OCI-LY7 (cell line): ENCODE data around the gene AUNIP. TPM values are rescaled to one million over a fixed set of nuclear protein-coding genes. Genes with fewer than 3 reads are reported as not detected.

Experiments
- BruUV-seq: library from RNA; stranded (reverse); fragments of 400-500 nt; replicated peaks from 2 replicates; lab custom pipeline; 2021; lab: Mats Ljungman, UMichigan
- CTCF ChIA-PET: fragments of 300-600 bp; sonication (Branson Sonifier 250); formaldehyde crosslinking; loops from one replicate; lab custom pipeline; 2022; ENCODE audit warnings: antibody characterized with exemption; ENCODE audit not compliant: unreplicated experiment; lab: Charles Lee
- POLR2A ChIA-PET: fragments of 300-600 bp; sonication (Branson Sonifier 250); formaldehyde crosslinking; loops from one replicate; lab custom pipeline; 2022; ENCODE audit warnings: antibody characterized with exemption; lab: Charles Lee
- DNase-seq: peaks from one replicate; pipeline ENCODE4 v3.0.0-alpha.2; 2015; ENCODE audit warnings: low spot score
- H2AFZ ChIP-seq: fragments of 200-600 bp; sonication (generic), shearing (Covaris generic); 2 replicates; pipeline ENCODE4 v1.6.1; 2014; ENCODE audit warnings: mild to moderate bottlenecking, antibody characterized with exemption, low read length, moderate library complexity
- H3K27ac ChIP-seq: fragments of 200-600 bp; sonication (generic); 2 replicates; pipeline ENCODE4 v1.5.1; 2014; ENCODE audit warnings: mixed run types, low read depth, mild to moderate bottlenecking, moderate library complexity, low read length, inconsistent platforms; ENCODE audit not compliant: poor library complexity, severe bottlenecking
- H3K36me3 ChIP-seq: fragments of 200-600 bp; sonication (generic); 2 replicates; pipeline ENCODE4 v1.6.1; 2014; ENCODE audit warnings: mild to moderate bottlenecking, antibody characterized with exemption, low read length, moderate library complexity, mixed read lengths; ENCODE audit not compliant: insufficient read depth
- H3K4me1 ChIP-seq: fragments of 200-600 bp; sonication (generic); 2 replicates; pipeline ENCODE4 v1.5.1; 2014; ENCODE audit warnings: mild to moderate bottlenecking, low read length; ENCODE audit not compliant: insufficient read depth, poor library complexity, severe bottlenecking
- H3K4me2 ChIP-seq: fragments of 200-600 bp; sonication (generic); 2 replicates; pipeline ENCODE4 v1.6.1; 2014; ENCODE audit warnings: mild to moderate bottlenecking, low read length
- H3K4me3 ChIP-seq: fragments of 200-600 bp; sonication (generic); 2 replicates; pipeline ENCODE4 v1.5.1; 2014; ENCODE audit warnings: mild to moderate bottlenecking, low read depth, low read length; ENCODE audit not compliant: poor library complexity, severe bottlenecking
- H3K79me2 ChIP-seq: fragments of 200-600 bp; sonication (generic); 2 replicates; pipeline ENCODE4 v1.6.1; 2016; ENCODE audit warnings: low read depth, mild to moderate bottlenecking, low read length, moderate library complexity, mixed read lengths; ENCODE audit not compliant: insufficient read depth
- H3K9me2 ChIP-seq: fragments of 200-600 bp; sonication (generic); 2 replicates; pipeline ENCODE4 v1.6.1; 2016; ENCODE audit warnings: mild to moderate bottlenecking, low read length, mixed read lengths; ENCODE audit not compliant: insufficient read depth
- H3K9me3 ChIP-seq: fragments of 200-600 bp; sonication (generic); 2 replicates; pipeline ENCODE4 v1.6.1; 2014; ENCODE audit warnings: mild to moderate bottlenecking, mixed run types, low read length, mixed read lengths
- H4K20me1 ChIP-seq: fragments of 200-600 bp; sonication (generic); 2 replicates; pipeline ENCODE4 v1.6.1; 2014; ENCODE audit warnings: mild to moderate bottlenecking, antibody characterized with exemption, low read length, moderate library complexity, mixed read lengths; ENCODE audit not compliant: insufficient read depth
- CTCF ChIP-seq: fragments of 200-600 bp; sonication (generic); conservative IDR thresholded peaks from 2 replicates; pipeline ENCODE4 v1.5.1; 2014; ENCODE audit warnings: mild to moderate bottlenecking, antibody characterized with exemption, low read length, moderate library complexity, mixed read lengths
- EZH2phosphoT487 ChIP-seq: fragments of 200-600 bp; sonication (generic); IDR thresholded peaks from 2 replicates; pipeline ENCODE4 v1.6.1; 2018; ENCODE audit warnings: low read depth, borderline replicate concordance, mild to moderate bottlenecking, mixed run types, antibody characterized with exemption, low read length, moderate library complexity, mixed read lengths
- intact Hi-C: fragments of 100-400 bp; cut with micrococcal nuclease; formaldehyde crosslinking; loops from one replicate; pipeline ENCODE4 v1.10.0; 2022; ENCODE audit not compliant: unreplicated experiment
- total RNA-seq, 2 experiments: library from RNA; depleted of rRNA in 1 of 2; stranded (reverse); fragments of >200 nt in 1 of 2; shearing (Covaris generic) in 1 of 2; gene quantifications; 2 replicates each; pipeline ENCODE4 v1.2.3, GENCODE V29; 2014 to 2022

AUNIP gene
- total RNA-seq, 2 experiments from 2014 or later: 15.1 to 21.5 TPM

DNA sequence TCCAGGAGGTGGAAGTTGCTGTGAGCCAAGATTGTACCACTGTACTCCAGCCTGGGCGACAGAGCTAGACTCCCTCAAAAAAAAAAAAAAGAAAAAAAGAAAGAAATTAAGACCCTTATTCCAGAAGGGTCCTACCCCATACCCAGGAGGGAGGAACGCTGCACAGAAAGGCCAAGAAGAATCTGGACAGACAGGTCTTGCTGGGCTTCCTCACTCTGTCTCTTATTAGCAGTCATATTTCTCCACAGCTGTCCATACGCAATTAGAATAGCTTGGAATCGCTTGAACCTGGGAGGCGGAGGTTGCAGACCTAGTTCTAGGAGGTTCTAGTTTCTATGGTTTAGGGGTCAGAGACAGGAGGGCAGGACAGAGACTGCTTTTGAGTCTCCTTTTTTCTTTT lies 19.4 kb upstream of the AUNIP start:
- Histone ChIP-seq H3K27ac (no peak overlapping the region), H3K36me3 (no peaks in the 10 kb centered on the region), H3K9me2 (no peaks in the 10 kb centered on the region), H3K4me2 (no peak overlapping the region), H4K20me1 (no peaks in the 10 kb centered on the region), H3K4me1 (peaks cover 15% of the 10 kb centered on the region), H3K9me3 (no peaks in the 10 kb centered on the region), H3K79me2 (no peaks in the 10 kb centered on the region), H2AFZ (no peak overlapping the region), H3K4me3 (no peak overlapping the region)
- CTCF ChIA-PET: no interaction called here
- intact Hi-C loops: no loop called here
- no peak for DNase-seq
- BruUV-seq: no TSS peak
- no peak for TF ChIP-seq EZH2phosphoT487
- no peak for TF ChIP-seq CTCF
- POLR2A ChIA-PET: no interaction called here

GRCh38 chr1:25877155-25877554 lies 17.9 kb upstream of the AUNIP start:
- H3K27ac ChIP-seq: no peak overlapping the region
- no peaks in the 10 kb centered on the region for H3K36me3 ChIP-seq
- no peaks in the 10 kb centered on the region for H4K20me1 ChIP-seq
- H3K4me1 ChIP-seq: peaks cover 29% of the 10 kb centered on the region
- BruUV-seq: no TSS peak
- CTCF ChIA-PET: no interaction called here
- TF ChIP-seq CTCF (no peak), EZH2phosphoT487 (no peak)
- H3K4me2 ChIP-seq: no peak overlapping the region
- intact Hi-C loops: no loop called here
- no peaks in the 10 kb centered on the region for H3K79me2 ChIP-seq
- no peak for DNase-seq
- H3K9me2 ChIP-seq: no peaks in the 10 kb centered on the region
- H3K4me3 ChIP-seq: no peak overlapping the region
- H2AFZ ChIP-seq: no peak overlapping the region
- POLR2A ChIA-PET: no interaction called here
- no peaks in the 10 kb centered on the region for H3K9me3 ChIP-seq

GRCh38 chr1:25876693-25877077 lies 17.4 kb upstream of the AUNIP start:
- Histone ChIP-seq H3K36me3 (no peaks in the 10 kb centered on the region), H4K20me1 (no peaks in the 10 kb centered on the region), H3K4me1 (peaks cover 33% of the 10 kb centered on the region), H3K27ac (no peak overlapping the region), H2AFZ (no peak overlapping the region), H3K4me3 (no peak overlapping the region), H3K9me2 (no peaks in the 10 kb centered on the region), H3K79me2 (no peaks in the 10 kb centered on the region), H3K4me2 (no peak overlapping the region), H3K9me3 (no peaks in the 10 kb centered on the region)
- no peak for TF ChIP-seq CTCF
- TF ChIP-seq EZH2phosphoT487: no peak
- BruUV-seq: no TSS peak
- intact Hi-C loops: no loop called here
- no peak for DNase-seq
- ChIA-PET CTCF (no interaction called here), POLR2A (no interaction called here)
